Skin of body (tissue), 2 donors: ENCODE measurements around the gene ZNF488. TPM values are rescaled to one million over a fixed set of nuclear protein-coding genes. Genes with fewer than 3 reads are reported as not detected.

Experiments used
- DNase-seq: peaks from one replicate; lab custom pipeline; 2025; lab: John Stamatoyannopoulos, UW
- total RNA-seq: library from RNA; depleted of rRNA; stranded (reverse); fragments of >200 nt; gene quantifications from one replicate; pipeline ENCODE4 v1.2.3, GENCODE V29; 2014

Gene ZNF488
- total RNA-seq, 1 donor from 2014 or later: 0.10 TPM

DNA sequence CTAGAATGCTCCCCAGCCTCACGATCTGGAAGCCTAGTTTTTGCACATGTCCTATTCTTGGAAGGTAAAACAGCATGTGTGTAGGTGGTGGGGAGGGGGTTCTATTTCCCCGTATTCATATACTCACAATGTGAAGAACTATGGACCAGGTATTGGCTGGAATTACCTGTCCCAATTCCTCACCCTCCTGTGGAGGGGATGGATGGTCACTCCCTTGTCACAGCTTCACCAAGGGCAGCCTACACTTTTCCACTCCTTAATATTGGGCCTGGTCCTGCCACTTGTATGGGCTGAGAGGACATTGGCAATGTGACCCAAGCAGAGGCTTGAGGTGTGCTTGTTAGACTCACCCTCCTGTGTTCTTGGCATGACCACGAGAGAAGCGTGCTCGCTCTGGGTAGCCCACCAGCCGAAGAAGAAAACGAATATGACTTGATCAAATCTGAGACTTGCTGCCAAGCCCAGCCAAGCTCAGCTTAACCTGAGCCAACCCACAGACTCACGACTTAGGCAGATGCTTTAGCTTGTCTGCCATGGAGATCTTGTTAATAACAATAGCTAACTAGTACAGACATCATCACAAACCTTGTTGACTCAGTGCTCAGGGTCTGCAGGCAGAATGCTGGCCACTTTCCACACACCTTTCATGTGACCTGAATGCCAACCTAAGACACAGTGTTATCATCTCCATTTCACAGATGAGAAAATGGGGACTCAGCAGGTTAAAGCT is 17.2 kb downstream of the ZNF488 start:
- DNase-seq: no peak

DNA sequence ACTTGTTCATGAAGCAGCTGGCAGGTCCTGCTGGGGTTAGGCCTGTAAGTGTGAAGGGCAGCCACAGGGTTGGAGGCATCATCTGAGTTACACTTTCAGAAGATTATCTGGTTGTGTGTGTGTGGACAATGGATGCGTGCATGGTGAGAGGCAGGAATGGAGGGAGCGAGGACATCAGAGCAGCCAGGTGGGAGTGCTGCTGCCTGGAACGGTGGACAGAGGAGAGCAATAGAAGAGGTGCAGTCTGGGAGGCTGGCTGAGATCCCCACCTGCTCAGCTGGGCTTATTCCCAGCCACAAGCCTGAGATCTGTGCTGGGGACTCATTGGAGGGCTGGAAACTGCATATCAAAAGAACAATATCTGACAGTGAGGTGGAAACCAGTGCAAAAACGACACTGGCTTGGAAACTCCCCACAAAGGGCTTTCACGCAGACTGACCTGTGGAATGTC is 17.9 kb downstream of the ZNF488 start:
- DNase-seq: no peak

DNA sequence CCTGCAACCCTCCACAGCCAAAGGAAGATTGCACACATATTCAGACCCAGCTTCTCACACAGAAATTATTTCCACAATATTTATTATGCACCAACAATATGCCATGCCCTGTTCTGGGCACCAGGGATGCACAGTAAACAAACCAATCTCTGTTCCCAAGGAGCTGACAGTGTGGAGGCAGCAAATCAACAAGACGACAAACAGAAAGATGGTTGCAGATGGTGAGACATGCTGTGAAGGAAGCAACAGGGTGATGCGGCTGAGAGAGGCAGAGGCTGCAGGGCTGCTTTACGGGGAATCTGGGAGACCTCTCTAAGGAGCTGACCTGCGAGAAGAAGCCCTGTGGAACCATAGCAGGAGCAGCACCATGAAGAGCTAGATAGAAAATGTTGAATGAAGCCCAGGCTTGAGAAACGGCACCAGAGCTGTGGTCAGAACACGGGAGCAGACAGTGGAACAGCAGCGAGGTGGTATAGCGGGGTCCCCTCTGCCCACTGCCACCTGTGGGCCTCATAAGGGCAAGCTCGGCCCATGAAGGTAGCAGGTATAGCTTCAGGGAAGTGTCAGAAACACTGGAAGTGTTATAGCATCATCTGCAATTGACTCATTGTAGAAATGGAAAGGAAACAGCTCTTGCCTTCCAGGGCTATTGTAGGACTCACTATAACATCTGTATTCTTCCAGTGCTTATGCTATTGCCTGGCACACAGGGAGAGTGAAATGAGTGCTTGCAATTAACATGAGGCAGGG is 18.5 kb downstream of the ZNF488 start:
- DNase-seq: no peak

DNA sequence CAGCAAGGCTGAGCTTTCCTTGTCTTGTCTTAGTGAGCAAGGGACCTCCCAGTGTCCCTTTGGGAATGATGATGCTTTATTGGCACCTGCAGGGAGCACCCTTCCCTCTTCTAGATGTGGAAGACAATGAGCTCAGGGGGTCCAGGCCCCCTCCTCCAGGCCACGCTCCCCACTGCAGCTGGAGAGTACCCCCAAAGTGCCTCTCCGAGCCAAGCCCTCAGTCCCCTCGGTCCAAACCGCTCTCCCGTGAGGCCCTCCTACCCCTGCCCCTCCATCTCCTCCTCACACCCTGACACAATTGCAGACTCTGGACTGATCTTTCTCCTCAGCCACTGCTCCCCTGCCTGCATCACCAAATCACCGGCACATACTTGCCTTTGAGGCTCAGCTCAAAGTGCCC is 19.2 kb downstream of the ZNF488 start:
- DNase-seq: no peak

DNA sequence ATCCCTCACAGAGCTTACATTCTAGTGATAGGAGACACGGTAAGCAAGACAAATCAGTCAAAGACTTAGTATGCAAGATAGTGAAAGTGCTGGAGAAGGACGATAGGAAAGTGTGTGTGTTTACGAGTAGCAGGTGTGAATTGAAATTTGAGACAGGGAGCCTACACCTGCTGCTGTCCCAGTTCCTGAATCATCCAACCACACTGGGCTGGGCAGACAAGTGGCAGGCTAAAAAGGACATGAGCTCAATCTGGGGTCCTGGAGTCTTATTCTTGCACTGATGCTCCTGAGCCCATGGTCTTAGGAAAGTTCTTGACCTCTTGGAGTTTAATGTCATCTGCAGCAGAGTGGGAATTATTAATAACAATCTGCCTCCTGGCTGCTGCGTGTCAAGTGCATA is 19.7 kb downstream of the ZNF488 start:
- no peak for DNase-seq

DNA sequence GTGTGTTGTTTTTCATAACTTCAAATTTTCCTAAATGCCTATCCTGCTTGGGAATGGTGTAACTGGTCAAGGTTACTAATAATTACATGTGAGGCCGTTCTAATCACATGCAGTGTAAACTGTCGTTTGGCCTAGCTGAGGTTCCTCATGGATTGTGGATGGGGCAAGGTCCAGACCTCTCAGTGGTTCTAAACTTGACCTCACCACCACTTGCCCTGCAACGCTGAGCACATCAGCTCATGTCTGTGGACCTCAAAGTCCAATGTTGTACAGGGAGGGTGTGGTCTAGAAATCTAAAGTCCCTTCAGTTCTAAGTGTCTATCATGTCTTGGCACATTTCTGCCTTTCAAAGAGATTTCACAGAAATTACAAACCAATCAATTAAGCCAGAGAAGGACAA is 20.3 kb downstream of the ZNF488 start:
- DNase-seq: no peak

DNA sequence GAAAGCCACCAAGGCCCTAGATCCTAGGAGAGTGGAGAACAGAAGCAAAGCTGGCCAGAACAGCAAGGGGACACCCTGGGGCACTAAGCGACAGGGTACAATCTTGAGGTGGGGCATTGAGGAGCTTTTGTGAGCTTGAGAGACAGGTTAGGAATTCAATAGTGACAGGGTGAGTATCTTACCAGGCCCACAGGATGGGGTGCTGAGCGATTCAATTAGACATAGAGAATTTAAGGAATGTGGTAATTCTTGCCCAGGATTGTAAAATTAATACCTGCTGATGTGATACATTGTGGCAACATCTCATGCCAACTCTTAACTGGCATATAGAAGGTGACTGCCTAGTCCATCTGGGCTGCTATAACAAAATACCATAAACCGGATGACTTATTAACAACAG is 21.9 kb downstream of the ZNF488 start:
- no peak for DNase-seq

DNA sequence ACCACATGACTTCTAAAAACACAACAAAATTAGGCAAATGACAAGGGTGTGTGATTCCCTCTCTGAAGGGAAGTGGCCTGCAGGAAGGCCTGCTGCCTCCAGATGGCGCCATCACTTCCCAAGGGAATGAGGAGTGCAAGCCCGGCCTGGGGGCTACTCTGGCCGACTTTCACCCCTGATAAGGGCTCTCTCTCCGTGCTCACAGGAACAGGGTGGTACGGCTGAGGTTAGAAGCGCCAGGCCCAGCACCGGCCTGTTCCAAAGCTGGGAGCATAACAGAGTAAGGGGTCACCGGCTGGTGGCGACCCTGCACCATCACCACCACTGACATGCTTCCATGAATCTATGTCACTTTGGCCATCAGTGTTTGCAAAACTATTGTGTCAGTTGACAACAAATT is 22.8 kb downstream of the ZNF488 start:
- no peak for DNase-seq

DNA sequence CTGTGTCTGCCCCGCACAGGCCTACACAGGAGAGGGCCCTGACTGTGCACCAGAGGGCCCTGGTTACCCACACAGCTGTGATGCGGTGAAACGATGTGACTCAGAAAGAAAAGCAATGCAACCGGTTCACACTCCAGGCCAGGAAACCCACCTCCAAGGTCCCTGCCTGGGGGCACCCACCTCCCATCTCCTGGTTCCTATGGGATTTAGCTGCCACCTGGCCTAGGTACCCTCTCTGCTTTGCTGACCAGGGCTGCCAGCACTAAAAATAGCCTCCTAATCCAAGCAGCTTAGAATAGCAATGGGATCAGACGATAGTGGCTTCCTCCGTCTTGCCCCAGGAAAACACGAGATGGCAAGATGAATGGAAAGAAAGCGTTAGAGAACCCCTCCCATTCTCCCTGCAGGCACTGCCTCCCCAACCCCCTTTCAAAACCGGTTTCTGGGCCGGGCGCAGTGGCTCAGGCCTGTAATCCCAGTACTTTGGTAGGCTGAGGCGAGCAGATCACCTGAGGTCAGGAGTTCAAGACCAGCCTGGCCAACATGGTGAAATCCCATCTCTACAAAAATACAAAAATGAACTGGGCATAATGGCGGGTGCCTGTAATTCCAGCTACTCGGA is 23.6 kb downstream of the ZNF488 start:
- DNase-seq: no peak

DNA sequence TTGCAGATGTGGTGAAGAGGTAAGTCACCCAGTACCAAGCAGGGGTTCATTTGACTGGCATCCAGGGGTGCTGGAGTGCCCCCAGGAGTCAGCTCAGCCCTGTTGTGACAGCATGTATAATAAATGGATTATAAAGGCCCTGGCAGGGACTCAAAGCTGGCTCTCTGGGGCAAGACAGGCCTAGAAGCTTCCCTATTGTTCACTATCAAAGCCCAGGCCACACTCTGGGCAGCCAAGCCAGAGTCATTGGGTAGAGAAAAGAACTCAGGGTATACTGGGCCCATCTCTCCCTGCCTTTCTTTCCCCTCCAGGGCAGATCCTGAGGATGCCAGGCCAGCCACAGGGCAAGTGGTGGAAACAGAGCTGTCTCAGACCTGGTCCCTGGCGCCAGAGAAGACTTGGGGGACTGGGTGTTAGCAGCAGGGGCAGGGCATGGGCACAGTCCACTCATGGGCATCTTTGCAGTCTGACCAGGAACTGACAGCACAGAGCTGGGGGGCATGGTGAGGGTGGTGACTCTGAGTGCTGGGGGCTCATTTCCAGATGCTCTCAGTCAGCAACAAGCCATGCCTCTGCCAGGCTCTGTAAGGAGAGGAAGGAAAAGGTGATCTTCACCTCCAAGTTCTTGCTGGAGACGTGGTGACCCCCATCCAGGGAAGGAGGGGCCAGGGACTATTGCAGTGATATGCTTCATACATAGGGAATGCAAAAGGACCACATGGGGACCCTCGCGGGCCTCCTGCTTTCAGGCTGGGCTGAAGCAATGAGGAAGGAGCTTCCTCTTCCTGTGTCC is 24.3 kb downstream of the ZNF488 start:
- no peak for DNase-seq

DNA sequence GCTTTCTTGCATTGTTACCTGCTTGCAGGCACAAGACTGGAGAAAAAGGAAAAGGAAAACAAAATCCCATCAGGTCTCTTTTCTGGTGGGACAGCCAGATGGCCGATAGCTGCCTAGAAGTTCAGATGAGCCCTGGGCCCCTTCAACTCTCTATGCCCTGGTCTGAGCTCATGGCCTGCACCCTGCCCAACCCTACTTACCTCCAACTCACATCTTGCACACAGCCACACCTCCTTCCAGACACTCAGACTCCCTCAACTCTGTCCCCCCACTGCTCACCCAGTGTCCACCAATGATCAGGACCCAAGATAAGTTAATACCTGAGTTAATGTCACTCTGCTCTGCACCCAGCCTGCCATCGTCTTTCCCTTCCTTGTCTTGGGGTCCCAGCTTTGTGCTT is 25.0 kb downstream of the ZNF488 start:
- DNase-seq: no peak

DNA sequence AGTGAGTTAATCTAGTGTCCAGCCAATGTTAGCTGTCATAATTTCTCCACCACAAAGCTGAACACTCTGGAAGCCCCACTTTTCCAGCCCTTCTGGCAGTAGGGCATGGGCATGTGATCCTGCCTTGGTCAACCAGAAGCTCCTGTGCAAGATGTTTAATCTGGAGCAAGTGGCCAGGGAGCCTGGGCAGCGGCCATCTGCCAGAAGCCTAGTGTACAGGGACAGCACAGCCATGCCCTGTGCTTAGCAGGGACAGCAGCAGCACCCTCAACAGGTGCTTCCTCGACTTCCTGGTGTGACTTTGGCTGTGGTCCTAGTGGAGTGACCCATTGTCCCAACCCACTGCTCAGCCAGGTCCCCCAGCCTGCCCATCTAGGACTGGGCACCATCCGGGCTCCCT is 25.6 kb downstream of the ZNF488 start:
- DNase-seq: no peak

DNA sequence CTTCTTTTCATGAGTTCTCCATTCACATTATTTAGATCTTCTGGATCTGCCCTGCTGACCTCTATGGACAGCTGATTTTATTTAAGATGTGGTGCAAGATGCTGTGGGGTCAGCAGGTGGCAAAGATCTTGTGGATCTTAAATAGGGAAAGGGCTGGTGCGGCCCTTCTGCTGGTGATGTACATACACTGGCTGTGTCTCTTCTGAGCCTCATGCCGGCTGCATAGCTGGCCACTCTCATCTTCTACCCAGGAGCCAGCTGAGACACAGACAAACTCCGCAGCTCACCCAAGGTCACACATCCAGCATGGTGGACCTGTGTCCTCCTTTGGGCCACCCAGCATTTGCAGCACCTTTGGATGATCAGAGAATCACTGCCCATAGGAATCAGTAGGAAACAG is 26.2 kb downstream of the ZNF488 start:
- no peak for DNase-seq

DNA sequence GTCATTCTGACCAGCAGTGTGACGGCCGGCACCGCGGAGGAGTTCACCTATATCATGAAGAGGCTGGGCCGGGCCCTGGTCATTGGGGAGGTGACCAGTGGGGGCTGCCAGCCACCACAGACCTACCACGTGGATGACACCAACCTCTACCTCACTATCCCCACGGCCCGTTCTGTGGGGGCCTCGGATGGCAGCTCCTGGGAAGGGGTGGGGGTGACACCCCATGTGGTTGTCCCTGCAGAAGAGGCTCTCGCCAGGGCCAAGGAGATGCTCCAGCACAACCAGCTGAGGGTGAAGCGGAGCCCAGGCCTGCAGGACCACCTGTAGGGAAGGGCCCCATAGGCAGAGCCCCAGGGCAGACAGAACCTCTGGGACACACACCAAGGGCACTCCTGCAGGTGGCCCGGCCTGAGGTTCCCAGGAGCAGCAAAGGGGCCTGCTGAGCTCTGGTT is 26.9 kb downstream of the ZNF488 start:
- DNase-seq: no peak

DNA sequence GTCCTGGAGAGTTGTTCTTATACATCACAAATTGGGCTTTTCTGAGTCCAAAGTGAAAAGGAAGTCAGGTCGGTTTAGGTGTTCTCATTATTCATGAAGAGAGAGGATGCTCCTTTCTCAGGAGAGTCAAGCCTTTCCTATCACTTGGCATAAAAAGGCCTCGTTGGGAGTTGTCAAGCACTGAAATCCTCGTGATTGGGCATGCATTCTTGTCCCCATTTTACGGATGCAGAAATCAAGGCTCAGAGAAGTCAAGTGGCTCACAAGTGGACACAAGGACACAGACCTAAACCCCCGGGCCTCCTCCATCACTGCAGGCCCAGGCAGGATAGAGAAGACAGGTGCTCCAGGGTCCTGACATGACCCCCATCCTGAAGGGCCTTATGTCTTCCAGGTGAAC is 27.4 kb downstream of the ZNF488 start:
- no peak for DNase-seq

DNA sequence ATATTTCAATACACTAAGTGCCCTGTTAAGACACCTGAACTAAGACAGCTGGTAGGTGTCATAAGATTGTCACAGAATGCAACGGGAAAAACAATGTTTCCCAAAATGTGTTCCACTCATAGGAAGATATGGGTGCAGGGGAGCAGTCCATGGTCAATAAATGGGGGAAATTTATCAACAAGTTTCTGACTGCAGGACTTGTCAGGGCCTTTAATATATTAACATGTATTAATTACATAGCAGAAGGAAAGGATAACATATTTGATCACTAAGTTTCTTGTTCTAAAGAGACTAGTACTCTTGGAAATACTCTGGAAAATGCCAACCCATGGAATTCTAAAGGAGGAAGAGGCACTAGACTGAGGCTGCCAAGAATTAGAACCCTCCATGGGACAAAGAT is 29.2 kb downstream of the ZNF488 start:
- DNase-seq: no peak

DNA sequence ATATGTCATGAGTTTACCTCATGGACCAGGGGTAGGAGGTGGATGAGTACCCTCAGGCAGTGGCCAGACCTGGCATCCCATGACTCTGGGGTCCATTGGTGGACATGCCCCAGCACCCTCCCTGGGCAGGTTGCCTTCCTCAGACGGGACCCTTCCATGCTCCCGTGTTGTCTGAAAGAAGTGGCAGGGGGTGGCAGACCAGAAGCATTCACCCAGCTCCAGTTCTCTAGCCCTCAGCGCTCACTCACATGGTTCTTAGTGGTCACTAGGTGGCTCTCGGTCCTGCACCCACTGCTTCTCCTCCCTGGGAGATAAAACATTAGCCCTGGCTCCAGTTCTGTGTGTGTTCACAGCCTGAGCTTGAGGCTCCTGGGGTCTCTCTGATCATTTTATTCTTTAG is 29.9 kb downstream of the ZNF488 start:
- DNase-seq: no peak

DNA sequence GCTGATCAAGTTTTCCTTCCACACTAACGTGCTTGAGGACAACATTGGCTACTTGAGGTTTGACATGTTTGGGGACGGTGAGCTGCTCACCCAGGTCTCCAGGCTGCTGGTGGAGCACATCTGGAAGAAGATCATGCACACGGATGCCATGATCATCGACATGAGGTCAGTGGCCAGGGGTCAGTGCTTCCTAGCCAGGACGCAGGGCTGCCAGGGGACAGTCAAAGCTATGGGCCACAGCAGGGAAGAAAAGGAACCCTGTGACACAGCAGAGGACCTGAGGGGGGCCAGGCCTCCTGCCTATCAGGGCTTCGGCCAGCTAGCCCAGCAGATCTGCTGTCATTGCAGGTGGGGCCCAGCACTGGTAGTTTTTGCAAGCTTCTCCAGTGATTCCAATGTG is 30.7 kb downstream of the ZNF488 start:
- no peak for DNase-seq

DNA sequence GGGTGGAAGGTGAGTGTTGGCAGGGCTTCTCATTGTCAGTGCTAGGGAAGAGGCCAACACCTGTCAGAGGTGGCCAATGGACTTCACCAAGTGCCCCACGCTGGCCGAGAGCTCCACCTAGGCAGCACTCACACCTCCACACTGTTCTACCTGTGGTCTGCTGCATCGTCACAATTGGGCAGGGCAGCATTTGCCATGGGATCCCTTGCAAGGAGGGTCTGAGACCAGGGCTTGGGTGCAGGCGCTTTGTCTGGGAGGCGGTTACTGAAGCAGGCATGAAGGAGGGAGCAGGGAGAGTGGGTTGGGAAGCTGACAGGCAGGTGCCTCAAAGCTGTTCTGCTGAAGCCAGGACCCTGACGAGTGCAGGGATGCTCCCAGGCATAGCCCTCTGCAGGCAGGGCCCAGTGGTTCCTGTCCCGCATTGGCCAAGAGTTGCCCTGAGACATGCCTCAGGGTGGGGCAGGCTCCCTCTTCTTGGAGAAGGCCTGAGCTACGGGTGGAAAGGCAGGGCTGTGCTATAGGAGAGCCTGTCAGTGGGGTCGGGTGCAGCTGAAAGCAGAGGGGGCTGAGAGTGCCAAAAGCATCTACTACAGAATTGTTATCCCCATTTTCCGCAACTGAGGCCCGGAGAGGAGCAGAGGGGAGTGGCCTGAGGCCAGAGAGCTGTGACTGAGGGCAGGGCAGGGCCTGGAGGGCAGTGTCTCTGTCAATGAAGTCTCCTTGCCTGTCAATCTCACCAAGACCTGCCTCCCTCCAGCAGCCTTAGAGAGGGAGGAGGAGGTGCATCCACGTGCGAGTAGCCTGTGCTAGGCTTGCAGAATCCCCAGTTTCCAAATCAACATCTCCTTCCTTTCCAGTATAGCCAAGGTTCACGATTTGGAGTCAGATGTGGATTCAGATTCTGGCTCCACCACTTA is 31.9 kb downstream of the ZNF488 start:
- DNase-seq: no peak
